Upper lobe of left lung (tissue), 6 donors: ENCODE measurements around the gene LYPD1. TPM values are rescaled to one million over a fixed set of nuclear protein-coding genes. Genes with fewer than 3 reads are reported as not detected.

ENCODE experiments used
- ATAC-seq, 2 donors: fragments of 200-7000 bp; cut with Tn5 transposase; one replicate each; pipeline ENCODE4 v1.9.1; 2022; ENCODE audit warnings: mild to moderate bottlenecking in 2 of 2, moderate library complexity in 2 of 2; ENCODE audit not compliant: low FRiP score in 2 of 2
- DNase-seq, 2 donors: peaks; one replicate each; pipeline ENCODE4 v3.0.0-alpha.2; 2019 to 2020
- H3K27ac ChIP-seq, 4 donors: fragments of 200-600 bp; sonication (generic); one replicate each; pipeline ENCODE4 v1.5.1; 2016 to 2019
- H3K27me3 ChIP-seq, 4 donors: fragments of 200-600 bp; sonication (generic); one replicate each; pipeline ENCODE4 v1.5.1; 2017 to 2019
- H3K36me3 ChIP-seq, 4 donors: fragments of 200-600 bp; sonication (generic); one replicate each; pipeline ENCODE4 v1.5.1; 2016 to 2019
- H3K4me1 ChIP-seq, 4 donors: fragments of 200-600 bp; sonication (generic); one replicate each; pipeline ENCODE4 v1.5.1; 2018 to 2019
- H3K4me3 ChIP-seq, 4 donors: fragments of 200-600 bp; sonication (generic); one replicate each; pipeline ENCODE4 v1.5.1; 2017 to 2019; ENCODE audit warnings: mild to moderate bottlenecking in 2 of 4, moderate library complexity in 1 of 4
- H3K9me3 ChIP-seq, 4 donors: fragments of 200-600 bp; sonication (generic); one replicate each; pipeline ENCODE4 v1.5.1; 2018 to 2019
- EP300 ChIP-seq, 4 donors: sonication (generic); formaldehyde crosslinking; IDR thresholded peaks; one replicate each; pipeline ENCODE4 v1.5.1; 2017; ENCODE audit warnings: antibody characterized with exemption in 4 of 4, control low read depth in 2 of 4
- POLR2A ChIP-seq, 4 donors: fragments of 450-650 bp; IDR thresholded peaks; one replicate each; pipeline ENCODE4 v1.5.1; 2016 to 2017; ENCODE audit warnings: antibody characterized with exemption in 4 of 4, mild to moderate bottlenecking in 2 of 4
- POLR2AphosphoS5 ChIP-seq, 2 donors: sonication (generic); formaldehyde crosslinking; IDR thresholded peaks; one replicate each; pipeline ENCODE4 v1.5.1; 2017; ENCODE audit warnings: antibody characterized with exemption in 2 of 2
- WGBS, 2 donors: methylation state at CpG; one replicate each; pipeline ENCODE4 v1.1.5; 2017 to 2018; 5-methylcytosine and 5-hydroxymethylcytosine counted together
- total RNA-seq, 6 donors: library from RNA; depleted of rRNA in 4 of 6; stranded (reverse); fragments of >200 nt in 4 of 6; gene quantifications; one replicate each; pipeline versions ENCODE4 v1.1.0 to v1.2.1, GENCODE V29; 2016 to 2021
- TF ChIP-seq, protein P1 (sequence below), 6 experiments: fragments of 450-650 bp in 4 of 6; fragments of 200-600 bp in 2 of 6; sonication (generic) in 2 of 6; IDR thresholded peaks; one replicate each; pipeline ENCODE4 v1.5.1; 2016 to 2019; ENCODE audit warnings: antibody characterized with exemption in 6 of 6
- donor health status: DM: no; HTN: no; CAD: no; lungs with moderate emphysema.
- donor health status: DM: no; HTN: yes; CAD: no; lungs with severe emphysema.

LYPD1 gene
- total RNA-seq, 6 donors from 2014 or later: 0.89 to 1.4 (median 1.1) TPM

DNA sequence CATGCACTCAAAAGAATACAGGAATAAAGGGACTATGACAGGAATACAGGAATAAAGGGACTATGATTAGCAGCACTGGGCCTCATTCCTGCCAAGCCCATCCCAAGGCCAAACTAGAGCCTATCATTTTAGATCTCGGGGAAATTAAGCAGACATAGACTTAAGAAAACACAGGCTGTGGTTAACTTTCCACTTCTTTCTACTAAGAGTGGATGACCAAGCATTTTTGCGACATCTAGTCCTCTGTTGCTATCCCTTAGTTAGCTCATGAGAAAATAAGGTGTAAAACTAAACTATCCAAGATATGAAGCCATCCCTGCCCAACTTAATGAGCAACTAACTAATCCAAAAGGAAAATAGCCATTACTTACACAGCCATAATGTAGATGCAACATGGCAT, 5.9 kb downstream of the LYPD1 start:
- Histone ChIP-seq H3K9me3 (no peaks in the 10 kb centered on the region), H3K27ac (no peak overlapping the region), H3K4me1 (peaks cover 7 to 11% (median 9%) of the 10 kb centered on the region in 4 donors), H3K4me3 (no peak overlapping the region), H3K36me3 (no peaks in the 10 kb centered on the region), H3K27me3 (peaks cover 0 to 15% (median 4%) of the 10 kb centered on the region in 4 donors)
- no peak for ATAC-seq
- TF ChIP-seq, protein P1, sequence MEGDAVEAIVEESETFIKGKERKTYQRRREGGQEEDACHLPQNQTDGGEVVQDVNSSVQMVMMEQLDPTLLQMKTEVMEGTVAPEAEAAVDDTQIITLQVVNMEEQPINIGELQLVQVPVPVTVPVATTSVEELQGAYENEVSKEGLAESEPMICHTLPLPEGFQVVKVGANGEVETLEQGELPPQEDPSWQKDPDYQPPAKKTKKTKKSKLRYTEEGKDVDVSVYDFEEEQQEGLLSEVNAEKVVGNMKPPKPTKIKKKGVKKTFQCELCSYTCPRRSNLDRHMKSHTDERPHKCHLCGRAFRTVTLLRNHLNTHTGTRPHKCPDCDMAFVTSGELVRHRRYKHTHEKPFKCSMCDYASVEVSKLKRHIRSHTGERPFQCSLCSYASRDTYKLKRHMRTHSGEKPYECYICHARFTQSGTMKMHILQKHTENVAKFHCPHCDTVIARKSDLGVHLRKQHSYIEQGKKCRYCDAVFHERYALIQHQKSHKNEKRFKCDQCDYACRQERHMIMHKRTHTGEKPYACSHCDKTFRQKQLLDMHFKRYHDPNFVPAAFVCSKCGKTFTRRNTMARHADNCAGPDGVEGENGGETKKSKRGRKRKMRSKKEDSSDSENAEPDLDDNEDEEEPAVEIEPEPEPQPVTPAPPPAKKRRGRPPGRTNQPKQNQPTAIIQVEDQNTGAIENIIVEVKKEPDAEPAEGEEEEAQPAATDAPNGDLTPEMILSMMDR (IDR thresholded peaks at IDR 0.05): no peak
- TF ChIP-seq POLR2AphosphoS5 (IDR thresholded peaks at IDR 0.05) (no peak), POLR2A (IDR thresholded peaks at IDR 0.05) (no peak)
- 61 to 73% methylated on average over 2 of the region's 2 CpGs for WGBS, 2 donors
- no peak for DNase-seq

DNA sequence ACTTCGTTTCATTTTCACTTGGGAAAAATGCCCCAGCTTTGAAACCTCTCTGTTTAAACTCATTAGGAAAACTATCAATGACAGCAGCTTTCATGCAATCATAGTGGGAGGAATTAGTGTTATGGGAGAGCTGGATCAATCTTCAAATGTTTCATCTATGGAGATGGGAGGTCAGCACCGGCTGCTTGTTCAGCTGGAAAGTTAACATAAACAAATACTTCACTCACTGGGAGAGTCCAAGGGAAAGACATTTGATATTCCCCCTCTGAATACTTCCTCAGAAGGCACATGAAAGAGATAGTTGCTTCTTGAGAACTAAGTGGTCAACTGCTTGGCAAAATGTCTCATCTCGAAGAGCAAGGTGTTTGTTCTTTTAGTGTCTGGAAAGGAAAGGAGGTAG, 7.3 kb downstream of the LYPD1 start:
- H3K9me3 ChIP-seq: no peaks in the 10 kb centered on the region
- TF ChIP-seq EP300 (IDR thresholded peaks at IDR 0.05): no peak
- TF ChIP-seq, protein P1 (IDR thresholded peaks at IDR 0.05): no peak
- no peak for TF ChIP-seq POLR2A (IDR thresholded peaks at IDR 0.05)
- TF ChIP-seq POLR2AphosphoS5 (IDR thresholded peaks at IDR 0.05): no peak
- H3K27ac ChIP-seq: no peak overlapping the region
- H3K36me3 ChIP-seq: no peaks in the 10 kb centered on the region
- ATAC-seq (no peak), DNase-seq (no peak)
- no peak overlapping the region for H3K4me3 ChIP-seq
- peaks cover 0 to 2% (median 0%) of the 10 kb centered on the region in 4 donors for H3K27me3 ChIP-seq
- 38 to 46% methylated on average over 3 of the region's 3 CpGs for WGBS, 2 donors
- H3K4me1 ChIP-seq: no peaks in the 10 kb centered on the region

DNA sequence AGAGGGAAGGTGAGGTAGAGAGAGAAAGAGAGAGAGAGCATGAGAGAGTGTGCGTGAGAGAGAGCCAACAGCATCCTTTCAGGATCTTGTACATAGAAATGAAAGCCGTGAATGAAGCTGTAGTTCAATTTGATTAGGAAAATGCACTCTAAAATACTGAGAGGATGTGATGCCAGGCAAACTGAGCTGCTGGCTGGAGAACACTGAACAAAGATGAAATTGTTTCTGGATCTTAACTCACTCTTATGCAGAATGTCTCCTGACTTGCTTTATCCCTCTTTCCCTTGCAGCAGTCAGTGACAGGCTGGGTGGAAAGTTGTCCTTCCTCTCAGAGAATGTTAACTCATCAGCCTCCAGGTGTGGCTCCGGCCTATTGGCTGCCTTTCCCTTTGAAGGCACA, 10.7 kb downstream of the LYPD1 start:
- Histone ChIP-seq H3K36me3 (no peaks in the 10 kb centered on the region), H3K4me1 (no peaks in the 10 kb centered on the region), H3K27ac (no peak overlapping the region), H3K27me3 (no peaks in the 10 kb centered on the region), H3K4me3 (no peak overlapping the region), H3K9me3 (no peaks in the 10 kb centered on the region)
- no peak for TF ChIP-seq EP300 (IDR thresholded peaks at IDR 0.05)
- TF ChIP-seq, protein P1 (IDR thresholded peaks at IDR 0.05): no peak
- no peak for TF ChIP-seq POLR2AphosphoS5 (IDR thresholded peaks at IDR 0.05)
- no peak for TF ChIP-seq POLR2A (IDR thresholded peaks at IDR 0.05)
- DNase-seq: no peak
- ATAC-seq: no peak
- WGBS, 2 donors: 93 to 97% methylated on average over 3 of the region's 3 CpGs

DNA sequence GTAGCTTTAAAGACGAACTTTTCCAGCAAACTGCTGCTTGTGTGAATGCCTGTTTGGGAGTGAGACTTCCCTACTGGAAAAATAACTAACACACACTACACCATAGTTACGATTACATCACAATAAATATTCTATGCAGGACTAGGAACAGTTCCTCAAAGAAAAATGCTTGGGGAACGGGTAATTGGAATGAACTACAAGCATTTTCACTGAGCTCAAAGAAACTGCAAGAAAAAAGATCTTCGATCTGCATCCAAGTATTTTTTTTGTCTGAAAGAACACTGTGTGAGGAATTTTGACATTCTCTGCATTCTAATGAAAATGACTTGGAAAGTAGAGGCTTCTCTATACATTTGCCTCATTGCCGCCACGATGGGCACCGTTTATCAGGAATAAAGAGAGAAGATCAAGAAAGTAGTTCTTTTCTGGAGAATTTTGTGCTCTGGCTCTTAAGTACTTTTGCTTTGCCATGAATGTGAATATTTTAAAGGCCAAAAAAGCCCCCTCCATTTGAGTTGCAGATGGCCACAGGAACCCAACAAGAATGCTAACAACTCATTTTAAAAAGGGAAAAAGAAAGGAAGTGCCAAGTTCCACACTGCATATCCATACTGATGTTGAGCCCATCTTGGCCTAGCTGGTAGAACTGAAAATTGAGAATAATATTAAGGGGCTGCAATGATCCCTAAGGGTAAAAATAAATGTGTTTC, 13.6 kb downstream of the LYPD1 start:
- Histone ChIP-seq H3K27ac (no peak overlapping the region), H3K9me3 (no peaks in the 10 kb centered on the region), H3K4me3 (no peak overlapping the region), H3K4me1 (no peaks in the 10 kb centered on the region), H3K27me3 (no peaks in the 10 kb centered on the region), H3K36me3 (no peaks in the 10 kb centered on the region)
- WGBS, 2 donors: 66 to 68% methylated on average over 7 of the region's 7 CpGs
- TF ChIP-seq POLR2A (IDR thresholded peaks at IDR 0.05): no peak
- DNase-seq (no peak), ATAC-seq (no peak)

DNA sequence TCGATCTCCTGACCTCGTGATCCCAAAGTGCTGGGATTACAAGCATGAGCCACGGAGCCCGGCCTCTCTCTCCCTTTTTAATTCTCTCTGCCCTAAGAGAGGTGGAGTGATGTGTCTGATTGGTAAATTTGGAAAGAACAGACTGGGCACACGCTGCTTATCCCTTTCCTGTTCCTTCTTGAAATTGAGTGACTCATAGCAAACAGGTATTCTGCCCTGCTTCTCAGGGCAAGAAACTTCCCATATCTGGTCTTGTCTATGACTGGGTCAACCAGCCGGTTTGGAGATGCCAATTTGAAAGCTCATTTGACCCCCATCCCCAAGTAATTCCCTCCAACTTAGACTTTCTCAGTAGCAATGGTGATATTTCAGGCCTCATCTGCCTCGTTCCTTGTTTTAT, 15.0 kb downstream of the LYPD1 start:
- 92 to 95% methylated on average over 7 of the region's 7 CpGs for WGBS, 2 donors
- H3K4me1 ChIP-seq: no peaks in the 10 kb centered on the region
- TF ChIP-seq POLR2A (IDR thresholded peaks at IDR 0.05) (no peak), EP300 (IDR thresholded peaks at IDR 0.05) (no peak), POLR2AphosphoS5 (IDR thresholded peaks at IDR 0.05) (no peak)
- TF ChIP-seq, protein P1 (IDR thresholded peaks at IDR 0.05): no peak
- no peak overlapping the region for H3K27ac ChIP-seq
- H3K9me3 ChIP-seq: no peaks in the 10 kb centered on the region
- ATAC-seq (no peak), DNase-seq (no peak)
- no peaks in the 10 kb centered on the region for H3K36me3 ChIP-seq
- H3K27me3 ChIP-seq: no peaks in the 10 kb centered on the region
- H3K4me3 ChIP-seq: no peak overlapping the region
